Upper lobe of right lung (tissue), 1 donor: Measurements from ENCODE around the gene GOLM1. TPM values are rescaled to one million over a fixed set of nuclear protein-coding genes. Genes with fewer than 3 reads are reported as not detected.

Experiments used
- ATAC-seq: fragments of 200-7000 bp; cut with Tn5 transposase; one replicate; pipeline ENCODE4 v1.9.1; 2020; ENCODE audit warnings: mild to moderate bottlenecking, moderate library complexity
- DNase-seq: peaks from one replicate; pipeline ENCODE4 v3.0.0-alpha.2; 2020
- H3K27ac ChIP-seq: fragments of 200-600 bp; one replicate; pipeline ENCODE4 v1.8.0; 2022
- H3K27me3 ChIP-seq: fragments of 200-600 bp; one replicate; pipeline ENCODE4 v1.8.0; 2022; ENCODE audit warnings: mild to moderate bottlenecking
- H3K36me3 ChIP-seq: fragments of 200-600 bp; one replicate; pipeline ENCODE4 v1.8.0; 2022
- H3K4me1 ChIP-seq: fragments of 200-600 bp; one replicate; pipeline ENCODE4 v1.8.0; 2022
- H3K4me3 ChIP-seq: fragments of 200-600 bp; one replicate; pipeline ENCODE4 v1.8.0; 2022; ENCODE audit warnings: mild to moderate bottlenecking
- H3K9me3 ChIP-seq: fragments of 200-600 bp; one replicate; pipeline ENCODE4 v1.8.0; 2022
- intact Hi-C: fragments of 100-400 bp; cut with DNase I; formaldehyde crosslinking; loops from one replicate; pipeline ENCODE4 v1.11.0; 2022
- total RNA-seq: library from RNA; stranded (reverse); fragmentation: NEBNext Ultra II Directional; extraction: Animal tissue kit (Norgen Biotek cat#: 25700); gene quantifications from one replicate; pipeline ENCODE4 v1.2.1, GENCODE V29; 2021
- TF ChIP-seq, protein P1 (sequence below): fragments of 200-600 bp; IDR thresholded peaks from one replicate; pipeline ENCODE4 v1.8.0; 2022; ENCODE audit warnings: antibody characterized with exemption
- donor health status: DM: no; HTN: yes; CAD: no; lungs with severe emphysema.

The GOLM1 gene
- total RNA-seq, 1 donor from 2014 or later: 15.4 TPM

DNA sequence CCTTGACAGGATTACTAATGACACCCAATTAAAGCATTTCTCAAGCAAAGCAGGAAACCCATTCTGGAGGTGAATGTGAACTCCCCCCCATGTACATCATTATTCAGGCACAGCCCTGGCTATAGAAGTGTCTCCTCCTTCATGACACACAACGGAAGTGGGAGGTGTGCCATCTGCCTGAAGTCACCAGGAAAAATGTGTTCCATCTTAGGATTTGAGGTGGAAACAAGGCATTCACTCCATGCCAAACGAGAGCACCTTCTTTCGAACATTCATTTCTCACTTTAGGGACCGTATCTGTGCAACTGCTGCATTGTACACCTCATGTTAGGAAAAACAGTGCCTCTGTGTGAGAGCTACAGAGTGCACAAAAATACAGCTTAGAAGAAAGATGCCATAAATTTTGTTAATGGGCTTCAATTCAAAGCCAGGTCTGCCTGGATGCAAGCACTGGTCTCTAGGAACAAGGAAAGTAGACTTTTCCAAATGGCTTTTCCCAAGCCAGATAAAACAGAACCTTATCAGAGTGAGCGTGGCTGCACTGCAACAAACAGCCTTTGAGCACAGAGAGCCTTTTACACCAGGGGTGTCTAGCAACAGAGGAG lies 19.4 kb downstream of the GOLM1 start:
- TF ChIP-seq, protein P1, sequence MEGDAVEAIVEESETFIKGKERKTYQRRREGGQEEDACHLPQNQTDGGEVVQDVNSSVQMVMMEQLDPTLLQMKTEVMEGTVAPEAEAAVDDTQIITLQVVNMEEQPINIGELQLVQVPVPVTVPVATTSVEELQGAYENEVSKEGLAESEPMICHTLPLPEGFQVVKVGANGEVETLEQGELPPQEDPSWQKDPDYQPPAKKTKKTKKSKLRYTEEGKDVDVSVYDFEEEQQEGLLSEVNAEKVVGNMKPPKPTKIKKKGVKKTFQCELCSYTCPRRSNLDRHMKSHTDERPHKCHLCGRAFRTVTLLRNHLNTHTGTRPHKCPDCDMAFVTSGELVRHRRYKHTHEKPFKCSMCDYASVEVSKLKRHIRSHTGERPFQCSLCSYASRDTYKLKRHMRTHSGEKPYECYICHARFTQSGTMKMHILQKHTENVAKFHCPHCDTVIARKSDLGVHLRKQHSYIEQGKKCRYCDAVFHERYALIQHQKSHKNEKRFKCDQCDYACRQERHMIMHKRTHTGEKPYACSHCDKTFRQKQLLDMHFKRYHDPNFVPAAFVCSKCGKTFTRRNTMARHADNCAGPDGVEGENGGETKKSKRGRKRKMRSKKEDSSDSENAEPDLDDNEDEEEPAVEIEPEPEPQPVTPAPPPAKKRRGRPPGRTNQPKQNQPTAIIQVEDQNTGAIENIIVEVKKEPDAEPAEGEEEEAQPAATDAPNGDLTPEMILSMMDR: no peak
- H3K4me1 ChIP-seq: no peaks in the 10 kb centered on the region
- H3K4me3 ChIP-seq: no peak overlapping the region
- H3K9me3 ChIP-seq: no peaks in the 10 kb centered on the region
- no peak overlapping the region for H3K27ac ChIP-seq
- DNase-seq (no peak), ATAC-seq (no peak)
- no peaks in the 10 kb centered on the region for H3K36me3 ChIP-seq
- no peaks in the 10 kb centered on the region for H3K27me3 ChIP-seq
- intact Hi-C loops: no loop called here

DNA sequence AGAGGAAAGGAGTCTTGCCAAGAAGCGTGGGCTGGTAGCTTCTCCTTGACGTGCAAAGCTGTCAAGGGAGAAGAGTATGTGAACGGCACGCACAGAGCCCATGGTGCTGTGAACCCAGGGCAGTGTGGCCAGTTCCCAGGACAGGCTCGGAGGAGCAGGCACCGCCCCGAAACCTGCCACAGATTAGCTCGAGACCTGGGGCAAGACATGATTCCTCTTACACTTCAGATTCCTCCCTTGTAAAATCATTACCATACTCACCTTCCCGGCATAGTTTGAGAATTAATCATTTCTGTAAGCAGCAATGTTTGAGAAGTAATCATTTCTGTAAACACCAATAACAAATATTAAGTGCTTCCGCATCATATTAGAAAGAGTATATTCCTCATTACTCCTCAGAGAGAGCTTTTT lies 19.9 kb downstream of the GOLM1 start:
- Histone ChIP-seq H3K9me3 (no peaks in the 10 kb centered on the region), H3K4me1 (no peaks in the 10 kb centered on the region), H3K36me3 (no peaks in the 10 kb centered on the region), H3K27ac (no peak overlapping the region), H3K27me3 (no peaks in the 10 kb centered on the region), H3K4me3 (no peak overlapping the region)
- TF ChIP-seq, protein P1: no peak
- DNase-seq: no peak
- intact Hi-C loops: no loop called here
- ATAC-seq: no peak

- H3K36me3 ChIP-seq: no peaks in the 10 kb centered on the region
- H3K9me3 ChIP-seq: no peaks in the 10 kb centered on the region
- ATAC-seq (no peak), DNase-seq (no peak)
- H3K4me3 ChIP-seq: no peak overlapping the region
- TF ChIP-seq, protein P1: no peak
- intact Hi-C loops: no loop called here
- H3K27me3 ChIP-seq: no peaks in the 10 kb centered on the region
- no peak overlapping the region for H3K27ac ChIP-seq
- H3K4me1 ChIP-seq: no peaks in the 10 kb centered on the region
These were observed 20.6 kb downstream of the GOLM1 start for GRCh38 chr9:86078731-86079130.

GRCh38 chr9:86077276-86077675 lies 22.1 kb downstream of the GOLM1 start:
- TF ChIP-seq, protein P1: no peak
- no peak overlapping the region for H3K27ac ChIP-seq
- DNase-seq: no peak

DNA sequence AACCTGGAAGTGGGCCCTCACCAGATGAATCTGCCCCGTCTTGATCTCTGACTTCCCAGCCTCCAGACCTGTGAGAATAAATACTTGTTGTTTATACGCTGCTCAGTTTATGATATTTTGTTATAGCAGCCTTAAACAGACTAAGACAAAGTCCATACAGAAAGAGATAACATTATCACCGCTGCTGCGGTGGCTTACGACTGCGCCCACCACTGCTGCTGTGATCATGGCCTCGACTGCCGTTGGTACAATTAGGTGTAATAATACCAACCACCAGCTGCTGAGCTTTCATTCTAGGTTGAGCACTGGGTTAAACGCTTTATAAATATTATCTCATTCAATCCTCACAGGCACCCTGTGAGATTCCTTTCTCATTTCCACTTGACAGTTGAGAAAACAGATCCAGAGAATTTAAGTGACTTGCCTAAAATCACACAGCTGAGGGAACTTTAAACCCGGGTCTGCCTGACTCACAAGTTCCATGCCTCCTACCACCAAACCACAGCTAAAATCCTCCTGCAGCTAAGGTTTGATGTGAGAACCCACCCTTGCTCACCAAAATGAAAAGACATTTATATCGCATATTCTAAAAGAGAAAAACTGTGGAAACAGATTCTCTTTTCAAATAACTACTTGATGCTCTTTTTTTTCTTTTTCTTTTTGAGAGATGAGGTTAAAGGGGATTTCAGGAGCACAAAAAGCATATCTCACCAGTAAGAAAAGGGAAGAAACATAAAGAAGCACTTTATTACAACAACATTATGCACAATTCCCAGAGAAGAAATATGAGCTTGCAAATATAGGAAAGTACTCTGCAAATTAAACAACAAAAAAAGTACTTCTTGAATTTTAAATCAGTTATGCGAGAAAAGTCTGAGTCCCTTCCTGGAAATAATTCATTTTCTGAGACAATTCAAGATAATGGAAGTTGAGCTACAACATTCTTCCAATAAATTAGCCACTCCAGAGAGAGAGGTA lies 23.9 kb downstream of the GOLM1 start:
- DNase-seq (no peak), ATAC-seq (no peak)
- Histone ChIP-seq H3K4me3 (no peak overlapping the region), H3K27me3 (no peaks in the 10 kb centered on the region), H3K9me3 (no peaks in the 10 kb centered on the region), H3K36me3 (no peaks in the 10 kb centered on the region), H3K27ac (no peak overlapping the region), H3K4me1 (no peaks in the 10 kb centered on the region)
- intact Hi-C loops: no loop called here
- TF ChIP-seq, protein P1: no peak

More at GRCh38 chr9:86077276-86077675, 22.1 kb downstream of the GOLM1 start:
- H3K27me3 ChIP-seq: no peaks in the 10 kb centered on the region
- H3K4me1 ChIP-seq: no peaks in the 10 kb centered on the region
- intact Hi-C loops: no loop called here
- no peak overlapping the region for H3K4me3 ChIP-seq
- H3K36me3 ChIP-seq: no peaks in the 10 kb centered on the region
- H3K9me3 ChIP-seq: no peaks in the 10 kb centered on the region
- no peak for ATAC-seq
